HG03097 (cell line): ENCODE data around the gene MED8.

Source experiments
- ATAC-seq: cut with Tn5 transposase; IDR thresholded peaks from one replicate; pipeline ENCODE4 v1.9.1; 2021; ENCODE audit not compliant: unreplicated experiment, low FRiP score

Gene MED8

DNA sequence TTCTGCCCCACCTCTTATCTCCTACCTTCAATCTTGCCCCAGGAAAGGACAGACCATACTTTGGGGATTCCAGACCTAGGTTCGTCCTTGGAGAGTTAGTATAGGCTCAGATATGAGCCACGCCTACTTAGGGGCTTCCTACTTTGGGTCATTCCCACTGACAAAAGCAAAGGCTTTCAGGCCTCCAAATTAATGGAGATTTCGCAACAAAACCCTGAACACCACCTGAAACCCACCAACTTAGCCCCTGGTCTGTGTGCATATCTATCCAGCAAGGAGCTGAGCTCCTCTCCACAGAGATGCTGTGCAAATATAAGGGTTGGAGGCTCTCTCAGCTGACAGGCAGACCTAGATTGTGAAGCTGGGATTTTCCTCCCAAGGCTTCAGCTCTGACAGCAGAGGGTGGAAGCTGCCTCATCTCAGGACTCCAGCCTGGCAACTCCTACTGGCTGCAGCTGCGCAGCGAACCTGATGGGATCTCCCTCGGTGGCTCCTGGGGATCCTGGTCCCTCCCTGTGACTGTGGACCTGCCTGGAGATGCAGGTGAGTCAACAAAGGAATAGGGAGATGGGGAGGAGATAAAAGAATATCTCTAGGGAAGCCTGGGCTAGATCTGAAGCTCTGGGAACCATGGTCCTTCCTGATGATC lies 49.9 kb downstream of the MED8 start:
- ATAC-seq = no peak

- ATAC-seq = no peak
Observed at GRCh38 chr1:43338001-43338400, 51.6 kb downstream of the MED8 start.

- no peak for ATAC-seq
Observed at GRCh38 chr1:43337588-43337987, 52.0 kb downstream of the MED8 start, which contains the start of gene MPL. MPL (plus strand) TSS chr1:43337818; CDS start chr1:43337849, 31 bp downstream.

GRCh38 chr1:43334453-43335205 lies 55.0 kb downstream of the MED8 start:
- no peak for ATAC-seq
